Omental fat pad (tissue), 4 donors: ENCODE measurements around the gene TFCP2L1. TPM values are rescaled to one million over a fixed set of nuclear protein-coding genes. Genes with fewer than 3 reads are reported as not detected.

Experiments
- ATAC-seq: fragments of 150-250 bp; one replicate; pipeline ENCODE4 v1.9.1; 2016; ENCODE audit warnings: mild to moderate bottlenecking, moderate library complexity; ENCODE audit not compliant: low FRiP score
- DNase-seq: peaks from one replicate; pipeline ENCODE4 v3.0.0-alpha.2; 2019; ENCODE audit warnings: low spot score
- CTCF ChIP-seq, 3 donors: fragments of 450-650 bp; IDR thresholded peaks; one replicate each; pipeline ENCODE4 v1.5.1; 2016 to 2017; ENCODE audit warnings: antibody characterized with exemption in 3 of 3, mild to moderate bottlenecking in 3 of 3, moderate library complexity in 2 of 3
- total RNA-seq, 4 donors: library from RNA; depleted of rRNA; stranded (reverse); fragments of >200 nt; gene quantifications; one replicate each; pipeline ENCODE4 v1.1.0, GENCODE V29; 2016

The TFCP2L1 gene
- total RNA-seq, 4 donors from 2014 or later = 2.0 to 5.8 (median 3.6) TPM

- no peak for ATAC-seq
- no peak for DNase-seq
- TF ChIP-seq CTCF (IDR thresholded peaks at IDR 0.05) = no peak
These were observed 30.3 kb downstream of the TFCP2L1 start for GRCh38 chr2:121254748-121255147.

- no peak for ATAC-seq
- no peak for DNase-seq
- no peak for TF ChIP-seq CTCF (IDR thresholded peaks at IDR 0.05)
These were observed 31.2 kb downstream of the TFCP2L1 start for GRCh38 chr2:121253674-121254240.

GRCh38 chr2:121253021-121253673 lies 31.9 kb downstream of the TFCP2L1 start:
- DNase-seq = no peak
- no peak for ATAC-seq
- no peak for TF ChIP-seq CTCF (IDR thresholded peaks at IDR 0.05)

GRCh38 chr2:121251497-121251896 lies 33.5 kb downstream of the TFCP2L1 start:
- ATAC-seq = no peak
- no peak for TF ChIP-seq CTCF (IDR thresholded peaks at IDR 0.05)

GRCh38 chr2:121248766-121249343 lies 36.1 kb downstream of the TFCP2L1 start:
- DNase-seq (no peak), ATAC-seq (no peak)
- no peak for TF ChIP-seq CTCF (IDR thresholded peaks at IDR 0.05)

More at GRCh38 chr2:121251497-121251896, 33.5 kb downstream of the TFCP2L1 start:
- DNase-seq = no peak

- DNase-seq (no peak), ATAC-seq (no peak)
- no peak for TF ChIP-seq CTCF (IDR thresholded peaks at IDR 0.05)
These were observed 37.0 kb downstream of the TFCP2L1 start for GRCh38 chr2:121247971-121248370.

GRCh38 chr2:121247534-121247933 lies 37.5 kb downstream of the TFCP2L1 start:
- TF ChIP-seq CTCF (IDR thresholded peaks at IDR 0.05) = no peak
- ATAC-seq = no peak
- DNase-seq = no peak
